CD14-positive monocyte (primary cell): ENCODE measurements around the gene KRTAP13-2. TPM values are rescaled to one million over a fixed set of nuclear protein-coding genes. Genes with fewer than 3 reads are reported as not detected.

Source experiments
- DNase-seq, 3 donors: peaks; one replicate each; pipeline ENCODE4 v3.0.0-alpha.2; 2011 to 2022
- H2AFZ ChIP-seq: 2 replicates; pipeline ENCODE4 v1.6.0; 2012; ENCODE audit warnings: mild to moderate bottlenecking, low read depth, low read length, inconsistent platforms; ENCODE audit not compliant: insufficient read depth, poor library complexity, severe bottlenecking
- H3K27ac ChIP-seq, 2 donors: 1 replicate in 1 of 2; 2 replicates in 1 of 2; pipeline ENCODE4 v1.5.1; 2012 to 2013; ENCODE audit warnings: low read length in 2 of 2, control low read depth in 1 of 2, inconsistent platforms in 1 of 2, low read depth in 1 of 2, mild to moderate bottlenecking in 1 of 2
- H3K27me3 ChIP-seq, 2 donors: one replicate each; pipeline versions ENCODE4 v1.6.0 to v1.6.1; 2011 to 2013; ENCODE audit warnings: low read length in 2 of 2; ENCODE audit not compliant: control insufficient read depth in 2 of 2, insufficient read depth in 2 of 2
- H3K36me3 ChIP-seq, 2 donors: replicated peaks in 1 of 2; 1 replicate in 1 of 2; 2 replicates in 1 of 2; pipeline versions ENCODE4 v1.5.1 to v1.6.1; 2012 to 2013; ENCODE audit warnings: low read length in 2 of 2, control low read depth in 1 of 2, inconsistent platforms in 1 of 2, mild to moderate bottlenecking in 1 of 2; ENCODE audit not compliant: insufficient read depth in 2 of 2, control insufficient read depth in 1 of 2
- H3K4me1 ChIP-seq, 2 donors: 1 replicate in 1 of 2; 2 replicates in 1 of 2; pipeline versions ENCODE4 v1.5.1 to v1.6.1; 2012 to 2013; ENCODE audit warnings: low read length in 2 of 2, control low read depth in 1 of 2, inconsistent platforms in 1 of 2, mild to moderate bottlenecking in 1 of 2, moderate library complexity in 1 of 2; ENCODE audit not compliant: insufficient read depth in 2 of 2, control insufficient read depth in 1 of 2
- H3K4me2 ChIP-seq: replicated peaks from 2 replicates; pipeline ENCODE3; 2012; ENCODE audit warnings: low read length, moderate library complexity, mild to moderate bottlenecking; ENCODE audit not compliant: poor library complexity, severe bottlenecking; ENCODE audit errors: extremely low read depth
- H3K4me3 ChIP-seq, 3 experiments: fragments of 200-600 bp in 1 of 3; sonication (generic) in 1 of 3; replicated peaks in 1 of 3; 1 replicate in 2 of 3; 2 replicates in 1 of 3; pipeline ENCODE4 v1.5.1; 2011 to 2013; ENCODE audit warnings: low read length in 3 of 3, mild to moderate bottlenecking in 3 of 3, control low read depth in 2 of 3, low read depth in 2 of 3, inconsistent platforms in 1 of 3, moderate library complexity in 1 of 3
- H3K79me2 ChIP-seq: 2 replicates; pipeline ENCODE4 v1.6.0; 2012; ENCODE audit warnings: mild to moderate bottlenecking, control low read depth, inconsistent platforms, low read length, moderate library complexity; ENCODE audit not compliant: insufficient read depth
- H3K9ac ChIP-seq: 2 replicates; pipeline ENCODE4 v1.6.0; 2017; ENCODE audit warnings: low read length, mild to moderate bottlenecking; ENCODE audit not compliant: insufficient read depth, poor library complexity, severe bottlenecking
- H3K9me3 ChIP-seq, 2 donors: replicated peaks in 1 of 2; 1 replicate in 1 of 2; 2 replicates in 1 of 2; pipeline versions ENCODE4 v1.5.1 to v1.6.1; 2012 to 2013; ENCODE audit warnings: low read length in 2 of 2, control low read depth in 1 of 2; ENCODE audit not compliant: control insufficient read depth in 1 of 2, insufficient read depth in 1 of 2
- H4K20me1 ChIP-seq: 2 replicates; pipeline ENCODE4 v1.6.0; 2012; ENCODE audit warnings: mild to moderate bottlenecking, low read length, control low read depth, moderate library complexity; ENCODE audit not compliant: insufficient read depth
- H3K27ac Mint-ChIP-seq, 7 donors: one replicate each; pipeline ENCODE4 v1.8.0; 2020; ENCODE audit warnings: mild to moderate bottlenecking in 7 of 7, mixed read lengths in 7 of 7, moderate library complexity in 6 of 7, inconsistent platforms in 2 of 7
- H3K27me3 Mint-ChIP-seq, 3 donors: one replicate each; pipeline ENCODE4 v1.8.0; 2021 to 2022; ENCODE audit warnings: low read depth in 3 of 3, mild to moderate bottlenecking in 3 of 3, mixed read lengths in 3 of 3, moderate library complexity in 3 of 3, inconsistent platforms in 1 of 3
- H3K36me3 Mint-ChIP-seq, 2 donors: one replicate each; pipeline ENCODE4 v1.8.0; 2020; ENCODE audit warnings: mixed read lengths in 2 of 2, inconsistent platforms in 1 of 2, mild to moderate bottlenecking in 1 of 2
- H3K4me1 Mint-ChIP-seq: one replicate; pipeline ENCODE4 v1.8.0; 2020; ENCODE audit warnings: mild to moderate bottlenecking, mixed read lengths
- H3K4me3 Mint-ChIP-seq, 2 donors: one replicate each; pipeline ENCODE4 v1.8.0; 2020; ENCODE audit warnings: mild to moderate bottlenecking in 2 of 2, mixed read lengths in 2 of 2, moderate library complexity in 1 of 2
- H3K9me3 Mint-ChIP-seq, 7 donors: one replicate each; pipeline ENCODE4 v1.8.0; 2020 to 2022; ENCODE audit warnings: mixed read lengths in 7 of 7, mild to moderate bottlenecking in 6 of 7, moderate library complexity in 6 of 7, inconsistent platforms in 2 of 7
- WGBS: methylation state at CpG from one replicate; pipeline ENCODE4 v1.1.5; 2013; ENCODE audit warnings: missing lambda C conversion rate; ENCODE audit not compliant: insufficient coverage; 5-methylcytosine and 5-hydroxymethylcytosine counted together
- intact Hi-C, 2 donors: fragments of 100-400 bp; cut with micrococcal nuclease; formaldehyde crosslinking; loops; one replicate each; pipeline versions ENCODE4 v1.15.0 to v1.15.1; 2023
- polyA plus RNA-seq, 3 donors: library from polyadenylated mRNA; depleted of rRNA in 1 of 3; unstranded in 2 of 3; stranded (reverse) in 1 of 3; fragments of 300-500 nt in 2 of 3; fragments of >200 nt in 1 of 3; fragmentation: Illumina TruSeq in 2 of 3; gene quantifications; 1 replicate in 2 of 3; 2 replicates in 1 of 3; pipeline ENCODE4 v1.2.3, GENCODE V29; 2012 to 2021
- TF ChIP-seq, protein P1 (sequence below): fragments of 200-600 bp; IDR thresholded peaks from one replicate; pipeline ENCODE4 v1.8.0; 2022; ENCODE audit warnings: antibody characterized with exemption, mild to moderate bottlenecking

Gene KRTAP13-2
- polyA plus RNA-seq, 3 donors: not detected

DNA sequence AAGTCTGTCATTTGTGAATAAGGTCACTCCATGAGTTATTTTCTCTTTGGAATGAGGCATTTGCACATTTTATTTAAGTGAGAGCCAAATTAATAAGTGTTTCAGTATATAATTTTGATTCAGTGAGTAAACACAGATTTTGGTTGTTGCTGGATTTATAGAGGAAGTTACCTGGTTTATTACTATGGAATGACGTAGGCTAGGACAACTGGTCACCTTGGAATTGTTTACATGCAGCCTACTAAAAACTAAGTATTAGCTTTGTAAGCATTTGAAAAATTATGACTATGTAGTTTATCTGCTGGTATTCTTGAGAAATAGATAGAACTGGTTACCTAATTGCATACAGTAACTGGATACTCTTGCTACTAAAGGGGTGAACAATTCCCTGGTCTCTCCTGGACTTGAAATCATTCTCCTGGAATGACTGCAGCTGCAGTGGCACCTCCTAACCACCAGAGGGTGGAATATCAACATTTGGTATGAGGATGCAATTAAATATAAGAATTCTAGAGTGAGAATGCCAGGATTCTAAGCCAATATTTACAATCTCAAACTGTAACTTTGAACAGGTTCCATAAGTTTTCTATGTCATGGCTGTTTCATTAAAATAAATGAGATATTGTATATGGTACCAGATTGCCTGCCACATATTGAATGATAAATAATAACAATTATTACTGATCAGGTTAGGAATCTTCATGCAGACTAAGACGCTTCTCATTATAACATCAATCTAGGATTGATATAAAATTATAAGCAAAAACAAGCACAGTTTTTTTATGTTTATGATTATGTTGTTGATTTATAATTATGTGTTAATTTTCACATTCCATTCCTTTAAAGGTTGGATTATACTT lies 31.1 kb downstream of the KRTAP13-2 start:
- Histone ChIP-seq H3K9me3 (peaks cover 0 to 3% of the 10 kb centered on the region in 2 donors), H3K27ac (no peak overlapping the region), H2AFZ (no peak overlapping the region), H3K27me3 (no peaks in the 10 kb centered on the region), H3K4me1 (no peaks in the 10 kb centered on the region), H3K4me3 (no peak overlapping the region), H3K4me2 (no peak overlapping the region), H3K36me3 (no peaks in the 10 kb centered on the region), H3K9ac (no peak overlapping the region), H3K79me2 (no peaks in the 10 kb centered on the region), H4K20me1 (no peaks in the 10 kb centered on the region)
- TF ChIP-seq, protein P1, sequence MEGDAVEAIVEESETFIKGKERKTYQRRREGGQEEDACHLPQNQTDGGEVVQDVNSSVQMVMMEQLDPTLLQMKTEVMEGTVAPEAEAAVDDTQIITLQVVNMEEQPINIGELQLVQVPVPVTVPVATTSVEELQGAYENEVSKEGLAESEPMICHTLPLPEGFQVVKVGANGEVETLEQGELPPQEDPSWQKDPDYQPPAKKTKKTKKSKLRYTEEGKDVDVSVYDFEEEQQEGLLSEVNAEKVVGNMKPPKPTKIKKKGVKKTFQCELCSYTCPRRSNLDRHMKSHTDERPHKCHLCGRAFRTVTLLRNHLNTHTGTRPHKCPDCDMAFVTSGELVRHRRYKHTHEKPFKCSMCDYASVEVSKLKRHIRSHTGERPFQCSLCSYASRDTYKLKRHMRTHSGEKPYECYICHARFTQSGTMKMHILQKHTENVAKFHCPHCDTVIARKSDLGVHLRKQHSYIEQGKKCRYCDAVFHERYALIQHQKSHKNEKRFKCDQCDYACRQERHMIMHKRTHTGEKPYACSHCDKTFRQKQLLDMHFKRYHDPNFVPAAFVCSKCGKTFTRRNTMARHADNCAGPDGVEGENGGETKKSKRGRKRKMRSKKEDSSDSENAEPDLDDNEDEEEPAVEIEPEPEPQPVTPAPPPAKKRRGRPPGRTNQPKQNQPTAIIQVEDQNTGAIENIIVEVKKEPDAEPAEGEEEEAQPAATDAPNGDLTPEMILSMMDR: peak; percentile 77
- no peaks in the 10 kb centered on the region for H3K4me1 Mint-ChIP-seq
- peak in 1 of 3 donors; percentile 2 for DNase-seq
- H3K36me3 Mint-ChIP-seq: no peaks in the 10 kb centered on the region
- WGBS: no CpG with 5 or more reads among the region's 2 CpGs
- H3K27ac Mint-ChIP-seq: no peak overlapping the region
- peaks cover 0 to 7% (median 1%) of the 10 kb centered on the region in 7 donors for H3K9me3 Mint-ChIP-seq
- H3K4me3 Mint-ChIP-seq: no peak overlapping the region
- H3K27me3 Mint-ChIP-seq: peaks cover 0 to 4% (median 0%) of the 10 kb centered on the region in 3 donors
- intact Hi-C loops: loop anchor here (5.0 to 10.0 kb wide), 2 partner anchors 744 to 746 kb away; no protein-coding TSS in a partner anchor

DNA sequence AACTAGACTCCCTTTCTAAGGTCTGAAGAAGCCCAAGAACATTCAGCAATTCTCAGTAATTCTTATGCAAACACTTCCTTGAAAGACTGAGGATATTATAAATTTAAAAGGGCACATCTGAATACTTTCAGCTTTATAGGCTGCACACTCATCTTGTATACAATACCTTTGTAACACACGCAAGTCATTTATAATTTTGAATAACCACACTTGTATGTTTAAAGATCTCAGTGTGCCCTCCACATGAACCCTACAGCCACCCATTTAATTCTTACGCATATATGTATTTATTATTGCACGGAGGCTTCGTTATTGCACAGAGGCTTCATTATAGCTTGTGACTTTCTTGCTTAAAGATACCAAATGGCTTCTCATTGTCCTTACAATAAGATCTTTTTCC lies 33.4 kb downstream of the KRTAP13-2 start:
- no peaks in the 10 kb centered on the region for H4K20me1 ChIP-seq
- Mint-ChIP-seq H3K27me3 (peaks cover 0 to 4% (median 2%) of the 10 kb centered on the region in 3 donors), H3K27ac (no peak overlapping the region), H3K36me3 (no peaks in the 10 kb centered on the region), H3K4me1 (no peaks in the 10 kb centered on the region), H3K4me3 (no peak overlapping the region), H3K9me3 (peaks cover 0 to 2% (median 0%) of the 10 kb centered on the region in 7 donors)
- H3K4me1 ChIP-seq: no peaks in the 10 kb centered on the region
- 100% methylated on average over 2 of the region's 4 CpGs for WGBS
- no peak overlapping the region for H2AFZ ChIP-seq
- no peak overlapping the region for H3K4me3 ChIP-seq
- no peaks in the 10 kb centered on the region for H3K9me3 ChIP-seq
- H3K4me2 ChIP-seq: no peak overlapping the region
- H3K27ac ChIP-seq: no peak overlapping the region
- no peaks in the 10 kb centered on the region for H3K79me2 ChIP-seq
- DNase-seq: no peak
- H3K36me3 ChIP-seq: no peaks in the 10 kb centered on the region
- no peaks in the 10 kb centered on the region for H3K27me3 ChIP-seq
- TF ChIP-seq, protein P1: no peak
- no peak overlapping the region for H3K9ac ChIP-seq
- intact Hi-C loops: no loop called here
